Ovary (tissue), 3 donors: ENCODE data around the gene SH3BGR.

Source experiments
- POLR2A ChIP-seq: fragments of 450-650 bp; IDR thresholded peaks from one replicate; pipeline ENCODE4 v1.6.1; 2017; ENCODE audit warnings: antibody characterized with exemption, mild to moderate bottlenecking, moderate library complexity
- TF ChIP-seq, protein P1 (sequence below), 3 donors: fragments of 450-650 bp in 2 of 3; fragments of 200-600 bp in 1 of 3; IDR thresholded peaks; one replicate each; pipeline versions ENCODE4 v1.5.1 to v1.8.0; 2016 to 2022; ENCODE audit warnings: antibody characterized with exemption in 3 of 3, mild to moderate bottlenecking in 1 of 3
- donor health status: DM: no; HTN: no; CAD: no.

DNA sequence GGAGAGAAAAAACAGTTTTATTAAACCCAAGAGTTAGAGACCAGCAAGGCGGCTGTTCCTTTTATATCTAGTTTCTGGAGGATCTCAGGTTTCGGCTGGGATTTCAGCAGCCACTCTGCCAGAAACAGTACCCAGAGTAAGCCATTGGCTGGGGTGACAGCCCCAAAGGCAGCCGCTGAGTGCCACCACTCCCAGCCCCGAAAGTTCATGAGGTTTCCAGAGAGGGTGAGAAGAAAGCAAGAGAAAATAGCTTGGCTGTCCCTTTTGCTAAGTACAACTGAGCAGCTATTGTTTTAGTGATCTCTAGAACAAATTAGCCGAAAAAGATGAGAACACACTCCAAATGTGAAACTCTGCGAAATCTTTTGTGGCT, 1.2 kb downstream of the SH3BGR start:
- TF ChIP-seq, protein P1, sequence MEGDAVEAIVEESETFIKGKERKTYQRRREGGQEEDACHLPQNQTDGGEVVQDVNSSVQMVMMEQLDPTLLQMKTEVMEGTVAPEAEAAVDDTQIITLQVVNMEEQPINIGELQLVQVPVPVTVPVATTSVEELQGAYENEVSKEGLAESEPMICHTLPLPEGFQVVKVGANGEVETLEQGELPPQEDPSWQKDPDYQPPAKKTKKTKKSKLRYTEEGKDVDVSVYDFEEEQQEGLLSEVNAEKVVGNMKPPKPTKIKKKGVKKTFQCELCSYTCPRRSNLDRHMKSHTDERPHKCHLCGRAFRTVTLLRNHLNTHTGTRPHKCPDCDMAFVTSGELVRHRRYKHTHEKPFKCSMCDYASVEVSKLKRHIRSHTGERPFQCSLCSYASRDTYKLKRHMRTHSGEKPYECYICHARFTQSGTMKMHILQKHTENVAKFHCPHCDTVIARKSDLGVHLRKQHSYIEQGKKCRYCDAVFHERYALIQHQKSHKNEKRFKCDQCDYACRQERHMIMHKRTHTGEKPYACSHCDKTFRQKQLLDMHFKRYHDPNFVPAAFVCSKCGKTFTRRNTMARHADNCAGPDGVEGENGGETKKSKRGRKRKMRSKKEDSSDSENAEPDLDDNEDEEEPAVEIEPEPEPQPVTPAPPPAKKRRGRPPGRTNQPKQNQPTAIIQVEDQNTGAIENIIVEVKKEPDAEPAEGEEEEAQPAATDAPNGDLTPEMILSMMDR (IDR thresholded peaks at IDR 0.05), result no peak
- TF ChIP-seq POLR2A, result no peak
